HepG2 (cell line): ENCODE measurements around the gene PGP.

ENCODE experiments used
- AHR ChIP-seq: IDR thresholded peaks from 2 replicates; pipeline ENCODE4 v1.6.1; 2018; ENCODE audit warnings: missing genetic modification reagents, missing compliant biosample characterization
- CAMTA2 ChIP-seq: sonication (generic); formaldehyde crosslinking; IDR thresholded peaks from 2 replicates; pipeline ENCODE4 v1.4.0; 2020; ENCODE audit warnings: mild to moderate bottlenecking, missing genetic modification reagents, borderline replicate concordance
- EZH2 ChIP-seq: conservative IDR thresholded peaks from 2 replicates; pipeline ENCODE4 v1.6.1; 2012; ENCODE audit warnings: mild to moderate bottlenecking, low read depth, low read length, moderate library complexity
- JUNB ChIP-seq: sonication (generic); formaldehyde crosslinking; IDR thresholded peaks from 2 replicates; pipeline ENCODE4 v1.8.0; 2022; ENCODE audit warnings: missing genetic modification reagents, mild to moderate bottlenecking, borderline replicate concordance
- MEF2D ChIP-seq: sonication (generic); formaldehyde crosslinking; IDR thresholded peaks from 2 replicates; pipeline ENCODE4 v1.5.1; 2020; ENCODE audit warnings: mild to moderate bottlenecking, missing genetic modification reagents
- NBN ChIP-seq: fragments of 450-650 bp; conservative IDR thresholded peaks from 2 replicates; pipeline ENCODE4 v1.6.1; 2017
- PCBP1 ChIP-seq: fragments of 200-400 bp; formaldehyde crosslinking; IDR thresholded peaks from 2 replicates; pipeline ENCODE4 v1.6.1; 2017; ENCODE audit warnings: mild to moderate bottlenecking, low read depth, low read length, borderline replicate concordance
- SIN3A ChIP-seq: IDR thresholded peaks from 2 replicates; pipeline ENCODE4 v1.6.1; 2011; ENCODE audit warnings: low read depth, mild to moderate bottlenecking, control low read depth, low read length, borderline replicate concordance
- SMARCE1 ChIP-seq: fragments of 450-650 bp; IDR thresholded peaks from 2 replicates; pipeline ENCODE4 v1.6.1; 2017; ENCODE audit warnings: borderline replicate concordance
- ZNF326 ChIP-seq: sonication (generic); formaldehyde crosslinking; IDR thresholded peaks from 2 replicates; pipeline ENCODE4 v1.4.0; 2020; ENCODE audit warnings: missing genetic modification reagents, borderline replicate concordance
- TF ChIP-seq, protein P1 (sequence below): sonication (generic); formaldehyde crosslinking; IDR thresholded peaks from 2 replicates; pipeline ENCODE4 v1.5.0; 2020; ENCODE audit warnings: mild to moderate bottlenecking, missing genetic modification reagents, moderate library complexity
- TF ChIP-seq, protein P2 (sequence below): IDR thresholded peaks from 2 replicates; pipeline ENCODE4 v1.4.0; 2020; ENCODE audit warnings: mild to moderate bottlenecking, missing genetic modification reagents
- TF ChIP-seq, protein P3 (sequence below): sonication (generic); formaldehyde crosslinking; IDR thresholded peaks from 2 replicates; pipeline ENCODE4 v1.5.1; 2020; ENCODE audit warnings: missing genetic modification reagents, mild to moderate bottlenecking, borderline replicate concordance
- TF ChIP-seq, protein P4 (sequence below), 2 experiments: fragments of 450-650 bp in 1 of 2; sonication (generic) in 1 of 2; formaldehyde crosslinking in 1 of 2; IDR thresholded peaks; 2 replicates each; pipeline versions ENCODE4 v1.6.1 to v1.8.0; 2016 to 2022; ENCODE audit warnings: antibody characterized with exemption in 1 of 2, mild to moderate bottlenecking in 1 of 2, missing genetic modification reagents in 1 of 2

DNA sequence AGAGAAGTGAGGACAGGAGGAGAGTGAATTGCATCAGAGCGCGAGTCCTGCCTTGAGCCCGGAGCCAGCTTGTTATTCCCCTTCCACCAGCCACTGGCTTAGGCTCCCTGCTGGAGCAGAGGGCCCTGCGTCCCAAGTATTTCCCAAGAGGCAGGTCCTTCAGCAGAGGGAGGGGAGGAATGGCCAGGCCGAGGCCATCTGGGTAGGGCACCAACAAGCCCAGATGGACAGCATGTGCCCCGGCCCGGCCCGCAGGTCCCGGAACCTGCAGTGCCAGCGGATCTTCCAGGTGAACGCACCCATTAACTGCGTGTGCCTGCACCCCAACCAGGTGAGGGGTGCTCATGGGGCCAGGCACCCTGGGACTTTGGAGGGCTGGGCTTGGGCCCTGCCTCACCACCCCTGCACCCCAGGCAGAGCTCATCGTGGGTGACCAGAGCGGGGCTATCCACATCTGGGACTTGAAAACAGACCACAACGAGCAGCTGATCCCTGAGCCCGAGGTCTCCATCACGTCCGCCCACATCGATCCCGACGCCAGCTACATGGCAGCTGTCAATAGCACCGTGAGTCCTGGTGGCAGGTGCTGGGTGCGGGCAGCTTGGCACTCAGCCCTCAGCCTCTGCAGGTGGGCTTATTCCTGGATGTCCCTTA is 7.7 kb downstream of the PGP start:
- TF ChIP-seq NBN: no peak
- TF ChIP-seq, protein P1, sequence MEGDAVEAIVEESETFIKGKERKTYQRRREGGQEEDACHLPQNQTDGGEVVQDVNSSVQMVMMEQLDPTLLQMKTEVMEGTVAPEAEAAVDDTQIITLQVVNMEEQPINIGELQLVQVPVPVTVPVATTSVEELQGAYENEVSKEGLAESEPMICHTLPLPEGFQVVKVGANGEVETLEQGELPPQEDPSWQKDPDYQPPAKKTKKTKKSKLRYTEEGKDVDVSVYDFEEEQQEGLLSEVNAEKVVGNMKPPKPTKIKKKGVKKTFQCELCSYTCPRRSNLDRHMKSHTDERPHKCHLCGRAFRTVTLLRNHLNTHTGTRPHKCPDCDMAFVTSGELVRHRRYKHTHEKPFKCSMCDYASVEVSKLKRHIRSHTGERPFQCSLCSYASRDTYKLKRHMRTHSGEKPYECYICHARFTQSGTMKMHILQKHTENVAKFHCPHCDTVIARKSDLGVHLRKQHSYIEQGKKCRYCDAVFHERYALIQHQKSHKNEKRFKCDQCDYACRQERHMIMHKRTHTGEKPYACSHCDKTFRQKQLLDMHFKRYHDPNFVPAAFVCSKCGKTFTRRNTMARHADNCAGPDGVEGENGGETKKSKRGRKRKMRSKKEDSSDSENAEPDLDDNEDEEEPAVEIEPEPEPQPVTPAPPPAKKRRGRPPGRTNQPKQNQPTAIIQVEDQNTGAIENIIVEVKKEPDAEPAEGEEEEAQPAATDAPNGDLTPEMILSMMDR (CRISPR knock-in tag): no peak
- TF ChIP-seq CAMTA2: no peak
- TF ChIP-seq, protein P2, sequence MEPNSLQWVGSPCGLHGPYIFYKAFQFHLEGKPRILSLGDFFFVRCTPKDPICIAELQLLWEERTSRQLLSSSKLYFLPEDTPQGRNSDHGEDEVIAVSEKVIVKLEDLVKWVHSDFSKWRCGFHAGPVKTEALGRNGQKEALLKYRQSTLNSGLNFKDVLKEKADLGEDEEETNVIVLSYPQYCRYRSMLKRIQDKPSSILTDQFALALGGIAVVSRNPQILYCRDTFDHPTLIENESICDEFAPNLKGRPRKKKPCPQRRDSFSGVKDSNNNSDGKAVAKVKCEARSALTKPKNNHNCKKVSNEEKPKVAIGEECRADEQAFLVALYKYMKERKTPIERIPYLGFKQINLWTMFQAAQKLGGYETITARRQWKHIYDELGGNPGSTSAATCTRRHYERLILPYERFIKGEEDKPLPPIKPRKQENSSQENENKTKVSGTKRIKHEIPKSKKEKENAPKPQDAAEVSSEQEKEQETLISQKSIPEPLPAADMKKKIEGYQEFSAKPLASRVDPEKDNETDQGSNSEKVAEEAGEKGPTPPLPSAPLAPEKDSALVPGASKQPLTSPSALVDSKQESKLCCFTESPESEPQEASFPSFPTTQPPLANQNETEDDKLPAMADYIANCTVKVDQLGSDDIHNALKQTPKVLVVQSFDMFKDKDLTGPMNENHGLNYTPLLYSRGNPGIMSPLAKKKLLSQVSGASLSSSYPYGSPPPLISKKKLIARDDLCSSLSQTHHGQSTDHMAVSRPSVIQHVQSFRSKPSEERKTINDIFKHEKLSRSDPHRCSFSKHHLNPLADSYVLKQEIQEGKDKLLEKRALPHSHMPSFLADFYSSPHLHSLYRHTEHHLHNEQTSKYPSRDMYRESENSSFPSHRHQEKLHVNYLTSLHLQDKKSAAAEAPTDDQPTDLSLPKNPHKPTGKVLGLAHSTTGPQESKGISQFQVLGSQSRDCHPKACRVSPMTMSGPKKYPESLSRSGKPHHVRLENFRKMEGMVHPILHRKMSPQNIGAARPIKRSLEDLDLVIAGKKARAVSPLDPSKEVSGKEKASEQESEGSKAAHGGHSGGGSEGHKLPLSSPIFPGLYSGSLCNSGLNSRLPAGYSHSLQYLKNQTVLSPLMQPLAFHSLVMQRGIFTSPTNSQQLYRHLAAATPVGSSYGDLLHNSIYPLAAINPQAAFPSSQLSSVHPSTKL: no peak
- TF ChIP-seq AHR (CRISPR knock-in tag): no peak
- TF ChIP-seq SIN3A: no peak
- TF ChIP-seq EZH2: no peak
- TF ChIP-seq ZNF326: no peak
- no peak for TF ChIP-seq PCBP1
- TF ChIP-seq, protein P3, sequence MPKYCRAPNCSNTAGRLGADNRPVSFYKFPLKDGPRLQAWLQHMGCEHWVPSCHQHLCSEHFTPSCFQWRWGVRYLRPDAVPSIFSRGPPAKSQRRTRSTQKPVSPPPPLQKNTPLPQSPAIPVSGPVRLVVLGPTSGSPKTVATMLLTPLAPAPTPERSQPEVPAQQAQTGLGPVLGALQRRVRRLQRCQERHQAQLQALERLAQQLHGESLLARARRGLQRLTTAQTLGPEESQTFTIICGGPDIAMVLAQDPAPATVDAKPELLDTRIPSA (CRISPR knock-in tag): no peak
- TF ChIP-seq JUNB: no peak
- no peak for TF ChIP-seq SMARCE1
- TF ChIP-seq MEF2D (CRISPR knock-in tag): no peak
- TF ChIP-seq, protein P4, sequence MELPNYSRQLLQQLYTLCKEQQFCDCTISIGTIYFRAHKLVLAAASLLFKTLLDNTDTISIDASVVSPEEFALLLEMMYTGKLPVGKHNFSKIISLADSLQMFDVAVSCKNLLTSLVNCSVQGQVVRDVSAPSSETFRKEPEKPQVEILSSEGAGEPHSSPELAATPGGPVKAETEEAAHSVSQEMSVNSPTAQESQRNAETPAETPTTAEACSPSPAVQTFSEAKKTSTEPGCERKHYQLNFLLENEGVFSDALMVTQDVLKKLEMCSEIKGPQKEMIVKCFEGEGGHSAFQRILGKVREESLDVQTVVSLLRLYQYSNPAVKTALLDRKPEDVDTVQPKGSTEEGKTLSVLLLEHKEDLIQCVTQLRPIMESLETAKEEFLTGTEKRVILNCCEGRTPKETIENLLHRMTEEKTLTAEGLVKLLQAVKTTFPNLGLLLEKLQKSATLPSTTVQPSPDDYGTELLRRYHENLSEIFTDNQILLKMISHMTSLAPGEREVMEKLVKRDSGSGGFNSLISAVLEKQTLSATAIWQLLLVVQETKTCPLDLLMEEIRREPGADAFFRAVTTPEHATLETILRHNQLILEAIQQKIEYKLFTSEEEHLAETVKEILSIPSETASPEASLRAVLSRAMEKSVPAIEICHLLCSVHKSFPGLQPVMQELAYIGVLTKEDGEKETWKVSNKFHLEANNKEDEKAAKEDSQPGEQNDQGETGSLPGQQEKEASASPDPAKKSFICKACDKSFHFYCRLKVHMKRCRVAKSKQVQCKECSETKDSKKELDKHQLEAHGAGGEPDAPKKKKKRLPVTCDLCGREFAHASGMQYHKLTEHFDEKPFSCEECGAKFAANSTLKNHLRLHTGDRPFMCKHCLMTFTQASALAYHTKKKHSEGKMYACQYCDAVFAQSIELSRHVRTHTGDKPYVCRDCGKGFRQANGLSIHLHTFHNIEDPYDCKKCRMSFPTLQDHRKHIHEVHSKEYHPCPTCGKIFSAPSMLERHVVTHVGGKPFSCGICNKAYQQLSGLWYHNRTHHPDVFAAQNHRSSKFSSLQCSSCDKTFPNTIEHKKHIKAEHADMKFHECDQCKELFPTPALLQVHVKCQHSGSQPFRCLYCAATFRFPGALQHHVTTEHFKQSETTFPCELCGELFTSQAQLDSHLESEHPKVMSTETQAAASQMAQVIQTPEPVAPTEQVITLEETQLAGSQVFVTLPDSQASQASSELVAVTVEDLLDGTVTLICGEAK (IDR thresholded peaks at IDR 0.05): no peak
- TF ChIP-seq, protein P4 (CRISPR knock-in tag; IDR thresholded peaks at IDR 0.05): no peak
